Large intestine (tissue), 3 donors: ENCODE results near the gene UNC79. TPM values are rescaled to one million over a fixed set of nuclear protein-coding genes. Genes with fewer than 3 reads are reported as not detected.

ENCODE experiments used
- DNase-seq, 2 donors: peaks; one replicate each; pipeline versions ENCODE4 v3.0.0 to v3.0.0-alpha.2; 2013
- H3K27ac ChIP-seq: one replicate; pipeline ENCODE4 v1.5.1; 2013; ENCODE audit warnings: low read length
- H3K27me3 ChIP-seq: 2 replicates; pipeline ENCODE4 v1.6.1; 2013; ENCODE audit warnings: low read length; ENCODE audit not compliant: control insufficient read depth, insufficient read depth
- H3K36me3 ChIP-seq: 2 replicates; pipeline ENCODE4 v1.6.1; 2013; ENCODE audit warnings: low read length; ENCODE audit not compliant: control insufficient read depth, insufficient read depth
- H3K4me1 ChIP-seq: one replicate; pipeline ENCODE4 v1.6.1; 2013; ENCODE audit warnings: low read length; ENCODE audit not compliant: control insufficient read depth, insufficient read depth
- H3K4me3 ChIP-seq: one replicate; pipeline ENCODE4 v1.5.1; 2013; ENCODE audit warnings: low read length
- H3K9me3 ChIP-seq: one replicate; pipeline ENCODE4 v1.6.1; 2013; ENCODE audit warnings: mild to moderate bottlenecking, low read depth, low read length, moderate library complexity; ENCODE audit not compliant: control insufficient read depth
- WGBS: methylation state at CpG from one replicate; pipeline ENCODE4 v1.1.5; 2013; ENCODE audit warnings: low lambda C conversion rate; ENCODE audit not compliant: insufficient coverage; 5-methylcytosine and 5-hydroxymethylcytosine counted together
- polyA plus RNA-seq: library from polyadenylated mRNA; unstranded; fragments of 120-200 nt; gene quantifications from one replicate; pipeline ENCODE4 v1.2.1, GENCODE V29; 2013

Gene UNC79
- polyA plus RNA-seq, 1 donor: 1.5 TPM

DNA sequence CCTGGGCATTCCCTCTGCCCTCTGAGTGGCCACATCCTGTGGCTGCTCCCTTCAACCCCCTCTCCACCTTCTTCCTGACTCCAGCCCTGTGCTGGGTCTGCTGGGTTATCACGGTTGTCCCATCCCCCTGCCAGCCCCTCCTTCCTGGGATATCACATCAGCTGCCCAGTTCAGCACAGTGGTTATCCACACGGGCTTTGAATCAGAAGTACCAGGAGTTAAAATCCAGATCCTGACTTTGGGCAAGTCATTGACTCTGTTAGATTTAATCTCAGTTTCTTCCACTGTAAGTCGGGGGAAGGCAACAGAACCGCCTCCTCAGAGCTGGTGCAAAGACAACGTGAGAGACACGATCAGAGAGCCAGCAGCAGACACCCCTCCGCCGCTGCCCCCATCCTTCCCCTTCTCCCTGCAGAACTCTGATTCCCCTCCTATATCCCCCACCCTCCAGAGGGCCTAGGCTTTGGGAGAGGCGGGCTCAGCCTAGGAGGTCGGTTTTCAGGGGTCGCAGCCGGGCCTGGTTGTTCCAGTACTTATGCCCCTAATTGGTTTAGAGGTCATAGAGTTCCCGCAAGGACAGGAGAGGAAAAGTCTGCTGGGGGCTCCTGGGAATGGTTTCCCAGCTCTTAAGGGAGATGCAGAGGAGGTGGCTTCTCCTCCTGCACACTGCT, 315.0 kb downstream of the UNC79 start:
- H3K4me3 ChIP-seq: no peak overlapping the region
- DNase-seq: no peak
- H3K27ac ChIP-seq: no peak overlapping the region

DNA sequence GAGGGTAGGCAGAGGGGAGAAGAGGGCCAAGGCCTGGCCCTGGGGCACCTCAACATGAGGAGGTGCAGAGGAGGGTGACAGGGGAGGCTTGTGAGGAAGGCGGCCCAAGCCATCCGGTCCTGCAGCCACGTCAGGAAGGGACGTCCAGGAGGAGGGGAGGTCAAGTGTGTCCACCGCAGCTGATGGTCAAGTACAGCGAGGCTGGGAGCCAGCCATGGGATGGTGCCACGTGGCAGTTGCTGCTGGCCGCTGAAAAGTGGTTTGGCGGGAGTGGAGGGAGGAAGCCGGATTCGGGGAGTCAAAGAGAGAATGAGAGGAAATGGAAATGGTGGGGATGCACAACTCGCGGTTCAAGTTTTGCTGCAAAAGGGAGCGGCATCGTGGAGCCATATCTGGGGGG, 316.4 kb downstream of the UNC79 start:
- DNase-seq: no peak
- no peak overlapping the region for H3K27ac ChIP-seq
- H3K27me3 ChIP-seq: no peaks in the 10 kb centered on the region
- no peak overlapping the region for H3K4me3 ChIP-seq
- H3K36me3 ChIP-seq: no peaks in the 10 kb centered on the region
- 93% methylated on average over 8 of the region's 15 CpGs for WGBS
- H3K9me3 ChIP-seq: no peaks in the 10 kb centered on the region
- peaks cover 1% of the 10 kb centered on the region for H3K4me1 ChIP-seq

More for the DNA sequence above, 315.0 kb downstream of the UNC79 start:
- no CpG with 5 or more reads among the region's 13 CpGs for WGBS
- Histone ChIP-seq H3K9me3 (no peaks in the 10 kb centered on the region), H3K36me3 (no peaks in the 10 kb centered on the region), H3K27me3 (no peaks in the 10 kb centered on the region), H3K4me1 (no peaks in the 10 kb centered on the region)

DNA sequence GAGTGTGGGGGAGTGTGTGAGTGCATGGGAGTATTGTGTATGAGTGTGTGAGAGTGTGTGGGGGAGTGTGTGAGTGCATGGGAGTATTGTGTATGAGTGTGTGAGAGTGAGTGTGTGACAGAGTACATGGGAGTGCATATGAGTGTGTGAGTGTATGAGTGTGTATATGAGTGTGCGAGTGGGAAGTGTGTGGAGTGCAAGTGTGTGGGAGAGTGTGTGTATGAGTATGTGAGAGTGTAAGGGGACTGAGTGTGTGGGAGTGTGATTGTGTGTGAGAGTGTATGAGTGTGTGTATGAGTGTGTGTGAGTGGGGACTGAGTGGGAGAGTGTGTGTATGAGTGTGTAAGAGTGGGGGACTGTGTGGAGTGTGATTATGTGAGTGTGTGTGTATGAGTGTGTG, 316.8 kb downstream of the UNC79 start:
- H3K27me3 ChIP-seq: no peaks in the 10 kb centered on the region
- H3K9me3 ChIP-seq: no peaks in the 10 kb centered on the region
- H3K4me1 ChIP-seq: peaks cover 6% of the 10 kb centered on the region
- WGBS: 100% methylated on average over 1 of the region's 1 CpG
- H3K4me3 ChIP-seq: no peak overlapping the region
- no peak for DNase-seq
- no peaks in the 10 kb centered on the region for H3K36me3 ChIP-seq
- H3K27ac ChIP-seq: no peak overlapping the region

DNA sequence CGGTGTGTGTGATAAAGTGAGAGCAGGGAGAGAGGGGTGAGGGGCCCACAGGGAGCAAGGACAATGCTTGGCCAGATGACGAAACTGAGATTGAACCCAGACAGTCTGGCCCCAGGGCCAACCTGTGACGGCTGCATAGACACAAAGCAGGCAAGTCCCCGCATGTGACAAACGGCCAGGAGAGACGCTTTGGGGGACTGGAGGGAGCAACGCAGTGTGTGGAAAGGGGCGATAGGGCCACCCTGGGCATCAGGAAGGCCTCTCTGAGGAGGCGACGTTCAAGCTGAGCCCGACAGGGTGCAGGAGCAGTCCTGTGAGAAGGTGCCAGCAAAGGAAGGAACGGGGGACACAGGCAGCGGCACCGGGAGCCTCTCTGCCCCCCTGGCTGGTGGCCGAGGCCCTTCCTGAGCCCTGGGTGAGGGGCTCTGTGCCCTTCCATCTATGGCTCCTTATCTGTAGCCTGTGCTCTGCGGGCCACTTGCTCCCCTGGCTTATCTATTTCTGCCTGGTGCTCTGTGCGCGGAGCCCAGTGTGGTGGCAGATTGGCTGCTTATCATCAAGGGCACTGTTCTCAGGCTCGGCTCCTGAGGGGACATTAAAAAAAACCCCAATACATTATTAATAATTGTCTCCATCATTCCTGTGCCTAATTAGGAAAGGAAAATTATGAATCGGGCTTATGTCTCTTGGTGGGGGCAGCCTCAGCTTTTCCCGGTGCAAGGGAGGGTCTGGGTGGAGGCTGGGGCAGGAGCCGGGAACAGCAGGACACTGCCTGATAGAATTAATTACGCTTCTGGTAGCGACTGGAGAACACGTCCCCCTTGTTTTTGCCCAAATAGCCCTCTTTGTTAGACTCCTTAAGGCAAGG, 317.7 kb downstream of the UNC79 start:
- WGBS: 90% methylated on average over 2 of the region's 25 CpGs
- H3K4me1 ChIP-seq: peaks cover 6% of the 10 kb centered on the region
- H3K27ac ChIP-seq: no peak overlapping the region
- H3K36me3 ChIP-seq: no peaks in the 10 kb centered on the region
- no peak for DNase-seq
- H3K27me3 ChIP-seq: no peaks in the 10 kb centered on the region
- no peaks in the 10 kb centered on the region for H3K9me3 ChIP-seq
- no peak overlapping the region for H3K4me3 ChIP-seq

DNA sequence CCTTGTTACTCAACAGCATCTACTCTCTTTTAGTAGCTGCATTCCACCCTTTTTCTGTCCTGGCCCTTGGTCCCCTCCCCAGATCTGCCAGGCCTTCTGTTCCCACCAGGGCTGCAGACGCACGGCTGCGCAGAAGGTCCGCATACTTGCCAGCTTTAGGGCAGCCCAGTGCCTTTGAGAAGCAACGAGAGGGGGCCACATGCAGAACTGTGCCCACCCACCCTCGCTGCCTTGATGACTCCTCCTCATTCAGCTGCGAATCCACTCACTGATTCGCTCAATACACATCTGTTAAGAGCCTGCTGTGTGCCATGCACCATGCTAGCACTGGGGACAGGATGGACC, 318.3 kb downstream of the UNC79 start:
- Histone ChIP-seq H3K4me1 (peaks cover 6% of the 10 kb centered on the region), H3K36me3 (no peaks in the 10 kb centered on the region), H3K27ac (no peak overlapping the region), H3K27me3 (no peaks in the 10 kb centered on the region), H3K4me3 (no peak overlapping the region), H3K9me3 (no peaks in the 10 kb centered on the region)
- DNase-seq: no peak
- WGBS: no CpG with 5 or more reads among the region's 8 CpGs

DNA sequence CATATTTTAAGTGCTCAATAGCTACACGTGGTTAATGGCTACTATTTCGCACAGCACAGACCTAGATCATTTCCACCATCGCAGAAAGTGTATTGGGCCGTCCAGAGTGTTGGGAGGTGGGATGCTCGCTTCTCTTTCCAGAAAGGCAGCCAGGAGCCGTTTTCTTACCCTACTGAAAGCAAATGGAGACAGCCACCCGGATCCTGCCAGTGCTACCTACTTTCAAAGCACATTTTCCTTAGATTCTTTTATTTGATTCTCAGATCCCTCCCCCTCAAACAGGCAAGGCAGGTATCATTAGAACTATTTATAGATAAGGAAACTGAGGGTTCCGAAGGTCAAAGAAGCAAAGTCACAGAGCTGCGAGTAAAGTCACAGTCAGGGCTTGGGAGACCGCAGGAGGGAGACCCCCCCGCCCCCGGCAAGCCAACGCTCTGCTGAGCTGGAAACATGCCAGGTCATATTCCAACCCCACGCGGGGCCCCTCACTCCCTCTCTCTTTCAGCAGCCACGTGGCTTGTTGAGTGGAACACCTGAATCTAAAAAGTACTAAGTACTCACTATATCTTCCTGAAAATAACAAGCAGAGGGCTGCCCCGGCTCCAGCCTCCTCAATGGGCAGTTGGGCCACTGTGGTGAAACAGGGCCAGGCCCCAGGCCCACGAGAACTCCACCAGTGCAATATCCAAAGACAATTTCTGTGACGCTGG, 321.4 kb downstream of the UNC79 start:
- Histone ChIP-seq H3K27me3 (no peaks in the 10 kb centered on the region), H3K27ac (no peak overlapping the region), H3K4me3 (no peak overlapping the region), H3K36me3 (no peaks in the 10 kb centered on the region), H3K9me3 (no peaks in the 10 kb centered on the region), H3K4me1 (peaks cover 6% of the 10 kb centered on the region)
- peak in 1 of 2 donors; percentile 38 for DNase-seq
- no CpG with 5 or more reads among the region's 19 CpGs for WGBS

DNA sequence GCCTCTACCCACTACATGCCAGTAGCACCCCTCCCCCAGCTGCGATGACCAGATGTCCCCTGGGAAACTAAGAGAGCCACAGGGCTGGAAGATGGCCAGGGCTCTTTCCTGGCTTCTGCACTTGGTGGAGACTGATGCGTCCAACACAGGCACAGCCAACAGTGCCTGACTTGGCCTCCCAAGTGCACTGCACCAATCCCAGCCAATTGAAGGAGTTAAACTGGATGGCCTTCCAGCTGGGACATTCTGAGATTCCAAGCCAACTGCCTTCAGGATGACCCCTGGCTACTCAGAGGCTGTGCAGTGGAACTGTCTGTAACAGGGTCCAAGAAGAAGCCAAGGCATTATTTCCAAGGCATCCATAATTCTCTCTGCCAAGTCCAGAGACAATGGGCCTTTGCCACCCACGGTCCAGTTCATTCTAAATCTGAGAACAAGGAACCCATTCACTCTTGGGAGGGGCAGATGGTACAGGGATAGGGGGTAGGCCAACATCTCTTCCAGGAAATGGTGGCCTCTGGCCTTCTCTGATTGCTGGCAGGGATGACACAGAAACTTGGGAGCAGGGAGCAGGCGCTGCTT, 322.3 kb downstream of the UNC79 start:
- Histone ChIP-seq H3K9me3 (no peaks in the 10 kb centered on the region), H3K4me3 (no peak overlapping the region), H3K27ac (no peak overlapping the region), H3K36me3 (no peaks in the 10 kb centered on the region), H3K4me1 (peaks cover 6% of the 10 kb centered on the region), H3K27me3 (no peaks in the 10 kb centered on the region)
- DNase-seq: peak in 1 of 2 donors; percentile 17
- WGBS: no CpG with 5 or more reads among the region's 4 CpGs

DNA sequence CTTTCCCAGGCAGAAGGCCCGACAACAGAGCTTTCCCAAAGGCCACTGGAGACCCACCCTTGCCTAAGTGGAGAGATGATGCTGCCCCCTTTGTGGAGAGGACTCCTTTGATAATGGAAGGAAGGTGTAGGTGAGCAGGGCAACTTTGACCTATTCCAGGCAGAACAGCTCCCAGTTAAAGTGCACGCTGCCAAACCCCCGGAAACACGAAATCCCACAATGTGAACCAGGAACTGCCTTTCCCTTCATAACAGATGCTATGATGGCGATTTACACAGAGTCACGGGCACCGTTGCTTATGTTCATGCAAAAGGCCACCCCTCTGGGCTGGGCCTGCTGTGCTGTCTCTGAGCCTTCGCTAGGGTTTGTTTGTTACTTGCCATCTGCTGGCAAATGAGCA, 322.9 kb downstream of the UNC79 start:
- no peak overlapping the region for H3K4me3 ChIP-seq
- no peaks in the 10 kb centered on the region for H3K36me3 ChIP-seq
- no peaks in the 10 kb centered on the region for H3K27me3 ChIP-seq
- no peak for DNase-seq
- no peak overlapping the region for H3K27ac ChIP-seq
- H3K4me1 ChIP-seq: peaks cover 6% of the 10 kb centered on the region
- no peaks in the 10 kb centered on the region for H3K9me3 ChIP-seq
- WGBS: no CpG with 5 or more reads among the region's 8 CpGs

DNA sequence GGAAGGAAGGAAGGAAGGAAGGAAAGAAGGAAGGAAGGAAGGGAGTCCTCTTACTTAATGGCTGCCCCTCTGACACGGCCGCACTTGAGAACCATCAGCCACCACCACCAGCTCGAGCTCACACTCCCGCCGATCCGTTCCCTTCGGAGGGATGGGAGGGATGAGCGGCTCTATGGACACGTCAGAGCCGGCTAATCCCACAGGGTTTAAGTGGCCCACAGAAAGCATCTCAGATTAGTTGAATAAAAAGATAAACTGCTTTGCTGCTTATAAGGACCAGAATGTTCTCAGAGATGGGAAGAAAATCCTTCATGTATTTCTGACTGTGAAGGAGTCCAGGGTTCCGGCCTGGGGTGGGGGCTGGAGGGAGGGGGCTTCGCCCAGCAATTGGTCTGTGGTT, 326.5 kb downstream of the UNC79 start:
- Histone ChIP-seq H3K4me3 (no peak overlapping the region), H3K9me3 (no peaks in the 10 kb centered on the region), H3K27ac (no peak overlapping the region), H3K4me1 (peaks cover 10% of the 10 kb centered on the region), H3K27me3 (no peaks in the 10 kb centered on the region), H3K36me3 (no peaks in the 10 kb centered on the region)
- DNase-seq: no peak
- WGBS: 87% methylated on average over 3 of the region's 12 CpGs
